Measurements from ENCODE around the gene KCND3.

GRCh38 chr1:111873460-111874030 lies 115.9 kb downstream of the KCND3 start:
- TF ChIP-seq CTCF (IDR thresholded peaks at IDR 0.05) (no peak), EP300 (IDR thresholded peaks at IDR 0.05; ENCODE audit: low read depth) (no peak)
